ENCODE results near the gene HOXA5.

DNA sequence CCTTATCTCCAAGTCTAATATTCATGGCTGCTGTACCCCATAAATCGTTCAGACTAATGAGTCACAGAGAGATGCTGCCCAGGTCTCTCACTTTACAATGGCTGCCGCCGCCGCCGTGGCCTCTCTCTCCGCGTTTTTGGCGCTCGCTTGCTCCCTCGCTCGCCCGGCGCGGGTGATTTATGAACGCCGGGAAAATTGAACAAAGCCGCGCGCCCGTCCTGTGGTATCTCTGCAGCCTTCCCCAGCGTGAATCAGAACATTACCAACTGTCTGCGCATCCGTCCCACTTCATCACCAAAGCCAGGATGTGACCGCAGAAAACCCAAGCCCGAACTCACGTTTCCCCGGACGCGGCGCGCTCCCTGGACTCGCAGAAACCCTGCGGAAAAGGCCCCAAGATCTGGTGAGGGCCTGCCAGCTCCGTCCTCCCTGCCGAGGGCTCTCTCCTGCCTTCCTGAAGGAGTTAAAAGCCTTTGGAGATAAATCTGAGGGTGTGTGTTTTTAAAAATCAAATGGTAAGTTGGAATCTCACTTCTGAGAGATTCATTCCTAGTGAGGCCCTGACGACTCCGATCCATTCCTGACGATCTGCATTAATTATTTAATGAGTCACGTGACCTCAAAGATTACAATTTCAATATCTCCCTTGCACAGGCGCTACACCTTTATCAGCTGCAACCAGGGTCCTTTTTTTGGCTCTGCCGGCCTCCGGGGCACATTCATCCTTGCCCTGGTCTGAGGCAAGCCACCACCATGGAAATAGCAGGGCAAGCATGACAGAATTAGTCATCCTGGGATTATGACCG lies 19.2 kb downstream of the HOXA5 start:
- TF ChIP-seq CTCF (IDR thresholded peaks at IDR 0.05) (no peak), ZFX (IDR thresholded peaks at IDR 0.05; ENCODE audit: borderline replicate concordance) (no peak)

Data from 22Rv1 (cell line).